RWPE1 (cell line): ENCODE results near the gene CYTH3.
A peak's percentile ranks its signal among the peaks of the same experiment; 100 is the strongest.

Experiments used
- CTCF ChIA-PET: fragments of 350-600 bp; sonication (Branson Sonifier 250); formaldehyde crosslinking; extraction: SDS; loops from one replicate; lab custom pipeline; 2021; lab: Yijun Ruan, JAX
- POLR2A ChIA-PET: fragments of 400-600 bp; formaldehyde crosslinking; extraction: SDS; loops from one replicate; lab custom pipeline; 2020; ENCODE audit warnings: antibody characterized with exemption; ENCODE audit not compliant: low non-redundant PET; lab: Yijun Ruan, JAX
- DNase-seq: peaks from one replicate; pipeline ENCODE4 v3.0.0; 2012; ENCODE audit warnings: low spot score
- H3K27ac ChIP-seq: fragments of 450-650 bp; 2 replicates; pipeline ENCODE4 v1.5.1; 2017
- TF ChIP-seq, protein P1 (sequence below): fragments of 450-650 bp; conservative IDR thresholded peaks from 2 replicates; pipeline ENCODE4 v1.5.1; 2017; ENCODE audit warnings: low read depth, mild to moderate bottlenecking

CYTH3 gene

DNA sequence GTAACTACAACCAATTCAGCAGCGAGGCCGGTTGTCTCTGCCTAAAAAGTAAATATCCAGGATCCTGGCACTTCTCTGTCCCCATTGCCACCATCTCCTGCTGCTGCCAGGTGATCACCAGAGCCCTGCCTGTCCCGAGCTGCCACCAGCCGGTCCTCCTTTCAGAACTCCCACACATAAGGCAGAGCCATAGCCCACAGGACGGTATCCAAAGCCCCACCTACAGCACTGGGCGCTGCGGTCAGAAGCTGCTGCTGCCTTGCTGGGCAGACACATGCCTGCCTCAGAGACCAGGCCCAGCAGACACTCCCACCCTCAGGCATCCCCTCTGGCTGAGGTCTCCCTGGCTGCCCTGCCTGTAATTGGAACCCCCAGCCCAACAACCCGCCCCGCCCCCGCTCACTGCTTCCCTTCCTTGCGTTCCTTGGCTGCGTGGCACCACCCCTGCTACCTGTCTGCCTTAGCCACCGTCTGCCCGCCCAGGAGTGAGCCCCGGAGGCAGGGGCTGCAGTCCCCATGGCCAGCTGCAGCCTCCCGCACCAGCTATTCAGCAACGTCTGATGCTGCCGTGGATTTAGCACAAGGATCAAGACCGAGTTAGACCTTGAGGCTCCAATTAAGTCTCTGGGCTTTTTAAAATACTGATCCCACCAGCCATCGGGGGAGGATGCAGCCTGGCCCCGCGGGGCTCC lies 100.7 kb downstream of the CYTH3 start:
- TF ChIP-seq, protein P1, sequence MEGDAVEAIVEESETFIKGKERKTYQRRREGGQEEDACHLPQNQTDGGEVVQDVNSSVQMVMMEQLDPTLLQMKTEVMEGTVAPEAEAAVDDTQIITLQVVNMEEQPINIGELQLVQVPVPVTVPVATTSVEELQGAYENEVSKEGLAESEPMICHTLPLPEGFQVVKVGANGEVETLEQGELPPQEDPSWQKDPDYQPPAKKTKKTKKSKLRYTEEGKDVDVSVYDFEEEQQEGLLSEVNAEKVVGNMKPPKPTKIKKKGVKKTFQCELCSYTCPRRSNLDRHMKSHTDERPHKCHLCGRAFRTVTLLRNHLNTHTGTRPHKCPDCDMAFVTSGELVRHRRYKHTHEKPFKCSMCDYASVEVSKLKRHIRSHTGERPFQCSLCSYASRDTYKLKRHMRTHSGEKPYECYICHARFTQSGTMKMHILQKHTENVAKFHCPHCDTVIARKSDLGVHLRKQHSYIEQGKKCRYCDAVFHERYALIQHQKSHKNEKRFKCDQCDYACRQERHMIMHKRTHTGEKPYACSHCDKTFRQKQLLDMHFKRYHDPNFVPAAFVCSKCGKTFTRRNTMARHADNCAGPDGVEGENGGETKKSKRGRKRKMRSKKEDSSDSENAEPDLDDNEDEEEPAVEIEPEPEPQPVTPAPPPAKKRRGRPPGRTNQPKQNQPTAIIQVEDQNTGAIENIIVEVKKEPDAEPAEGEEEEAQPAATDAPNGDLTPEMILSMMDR: no peak
- DNase-seq: no peak
- CTCF ChIA-PET: interaction anchor here (0.6 kb wide), 1 partner anchor 529 kb away, joined by 5 read pairs; no protein-coding TSS in a partner anchor
- peak overlapping the region; percentile 24 for H3K27ac ChIP-seq
- POLR2A ChIA-PET: no interaction called here

DNA sequence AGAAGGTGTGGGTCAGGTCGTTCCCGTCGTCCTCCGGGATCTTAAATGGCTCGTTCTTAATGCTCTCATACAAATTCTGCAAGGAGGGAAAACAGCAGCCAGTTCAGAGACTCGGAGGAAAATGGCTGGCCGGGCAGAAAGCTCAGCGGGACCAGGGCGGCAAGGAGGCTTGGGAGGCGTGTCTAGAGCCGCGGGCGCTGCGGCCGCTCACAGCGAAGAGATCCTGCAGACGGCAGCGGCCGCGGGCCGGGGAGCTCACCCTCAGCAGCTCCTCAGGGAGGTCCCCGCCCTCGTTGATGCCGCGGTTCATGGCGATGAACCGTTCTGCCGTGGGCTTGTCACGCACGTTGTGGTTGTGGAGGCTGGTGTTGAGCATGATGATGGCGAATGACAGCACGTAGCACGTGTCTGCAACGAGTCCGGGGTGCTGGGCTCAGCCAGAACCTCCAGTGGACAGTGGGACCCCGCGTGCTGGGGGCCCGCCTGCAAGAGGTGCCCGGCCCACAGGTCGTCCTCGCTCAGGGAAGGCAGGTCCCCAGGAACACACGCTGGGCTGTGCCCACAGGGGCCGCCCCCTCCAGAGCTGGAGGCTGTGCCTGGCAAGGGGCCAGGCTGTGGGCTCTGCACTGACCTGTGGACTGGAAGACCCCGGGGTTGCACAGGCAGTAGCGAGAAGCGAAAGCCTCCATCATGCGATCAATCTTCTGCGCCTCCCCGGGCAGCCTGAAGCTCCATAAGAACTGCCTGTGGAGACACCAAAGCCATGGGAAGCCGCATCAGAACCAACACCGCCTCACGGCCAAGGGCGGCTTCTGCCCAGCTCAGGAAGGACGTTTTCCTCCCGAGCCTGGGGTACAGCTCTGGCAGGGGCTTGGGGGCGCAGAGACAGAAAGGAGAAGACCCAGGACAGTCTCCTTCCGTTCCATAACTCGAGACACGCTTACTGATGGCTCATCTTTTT lies 101.6 kb downstream of the CYTH3 start:
- POLR2A ChIA-PET: no interaction called here
- peak overlapping the region; percentile 24 for H3K27ac ChIP-seq
- no peak for DNase-seq
- CTCF ChIA-PET: no interaction called here
- TF ChIP-seq, protein P1: no peak

DNA sequence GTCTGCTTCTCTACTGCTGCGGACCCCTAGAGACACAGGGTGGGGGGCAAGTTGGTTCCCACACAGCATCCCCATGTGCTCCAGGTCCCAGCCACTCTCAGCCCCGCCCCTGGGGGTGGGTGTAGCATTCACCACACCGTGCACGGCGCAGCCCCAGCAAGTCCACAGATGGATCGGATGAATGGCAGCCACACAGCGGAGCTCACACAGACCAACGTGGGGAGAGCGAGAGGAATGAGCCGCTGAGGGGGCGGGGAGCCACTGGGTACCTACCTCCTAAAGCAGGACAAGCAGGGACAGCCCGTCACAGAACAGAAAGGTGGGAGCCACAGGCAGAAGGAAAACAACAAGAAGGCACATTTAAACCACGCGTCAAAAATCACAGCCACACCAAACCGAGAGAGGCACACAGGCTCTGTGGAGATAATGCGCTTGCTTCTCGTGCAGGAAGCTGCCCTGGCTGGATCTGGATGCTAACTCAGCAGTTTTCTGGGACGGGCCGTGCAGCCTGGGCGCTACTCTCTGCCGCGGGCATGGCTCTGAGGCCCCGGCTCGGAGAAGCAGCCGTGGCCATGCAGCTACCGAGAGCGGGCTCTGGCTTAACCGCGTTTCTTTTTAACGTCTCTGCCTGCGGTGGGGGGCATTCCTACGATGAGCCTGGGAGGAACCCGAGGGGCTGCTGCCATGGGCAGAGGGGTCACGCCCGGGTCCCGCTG lies 102.5 kb downstream of the CYTH3 start:
- ChIA-PET CTCF (no interaction called here), POLR2A (no interaction called here)
- TF ChIP-seq, protein P1: no peak
- no peak overlapping the region for H3K27ac ChIP-seq
- DNase-seq: no peak

DNA sequence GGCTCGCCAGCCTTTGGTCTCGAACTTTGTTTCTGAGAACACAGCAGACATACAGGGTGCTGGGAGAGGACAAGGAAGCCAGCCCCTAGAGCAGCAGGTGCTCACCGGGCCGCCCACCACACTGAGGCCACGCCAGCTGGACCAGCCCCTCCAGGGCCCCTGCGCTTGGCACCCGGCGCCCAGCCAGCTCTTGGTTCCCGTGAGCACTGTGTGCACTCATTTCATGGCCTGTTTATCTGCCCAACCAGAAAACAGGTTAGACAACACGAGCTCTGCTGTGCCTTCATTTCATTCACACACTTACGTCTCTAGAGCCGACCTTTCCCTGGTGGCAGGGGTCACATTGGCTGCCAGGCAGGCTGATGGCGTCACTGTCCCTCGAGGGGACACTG lies 104.0 kb downstream of the CYTH3 start:
- ChIA-PET CTCF (interaction anchor here (0.8 kb wide), 1 partner anchor 8 kb away, joined by 3 read pairs; no protein-coding TSS in a partner anchor), POLR2A (no interaction called here)
- no peak overlapping the region; the same call in 1 of the 2 replicates for H3K27ac ChIP-seq
- no peak for DNase-seq
- TF ChIP-seq, protein P1: no peak

DNA sequence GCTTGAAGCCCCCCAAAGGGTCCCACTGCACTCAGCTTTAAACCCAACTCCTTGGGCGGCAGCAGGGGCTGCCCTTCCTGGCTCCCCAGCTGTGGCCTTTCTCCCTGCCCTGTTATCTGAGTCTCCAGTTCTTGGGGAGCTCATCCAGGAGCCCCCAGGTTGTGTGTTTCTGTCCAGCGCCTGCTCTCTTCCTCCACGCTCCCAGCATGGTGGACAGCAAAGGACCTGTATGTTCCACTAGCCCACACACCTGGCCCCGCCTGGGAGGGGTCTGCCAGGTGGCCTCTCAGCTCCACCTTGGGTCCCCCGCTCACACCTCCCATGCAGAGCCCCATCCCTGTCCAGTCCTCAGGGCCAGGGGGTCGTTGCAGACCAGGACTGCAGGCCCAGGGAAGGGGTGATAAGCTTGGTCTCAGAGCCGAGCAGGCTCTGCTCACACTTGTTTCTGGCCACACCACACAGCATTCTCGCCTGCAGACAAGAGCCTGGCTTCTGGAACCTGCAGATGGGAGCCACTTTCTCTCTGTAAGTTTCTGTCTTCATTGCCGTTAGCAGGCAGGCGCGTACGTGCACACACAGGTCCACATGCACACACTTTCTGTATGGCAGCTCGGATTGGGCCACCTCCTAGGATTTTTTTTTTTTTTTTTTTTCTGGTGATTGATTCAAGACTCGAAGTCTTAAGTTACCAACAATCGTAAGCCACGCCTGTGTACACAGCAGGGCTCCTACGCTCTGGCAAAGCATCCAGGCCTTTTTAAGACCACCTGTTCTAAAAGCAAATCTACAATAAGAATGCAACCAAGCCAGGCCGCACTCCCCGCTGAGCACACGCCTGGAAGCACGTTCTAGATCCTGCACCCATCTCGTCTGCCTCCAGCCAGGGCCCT lies 104.6 kb downstream of the CYTH3 start:
- CTCF ChIA-PET: interaction anchor here (0.6 to 0.7 kb wide), 2 partner anchors 12 to 347 kb away, joined by 3 read pairs; no protein-coding TSS in a partner anchor
- TF ChIP-seq, protein P1: no peak
- no peak for DNase-seq
- 0 out of 2 replicates have a peak overlapping the region, but pooled peaks have one; percentile 3 for H3K27ac ChIP-seq
- POLR2A ChIA-PET: no interaction called here
